Measurements from ENCODE around the gene PLAGL1. TPM values are rescaled to one million over a fixed set of nuclear protein-coding genes. Genes with fewer than 3 reads are reported as not detected.
A peak's percentile ranks its signal among the peaks of the same experiment; 100 is the strongest.

Gene PLAGL1
- total and polyA plus RNA-seq, 2 of the 8 experiments (the other 6 are each of a cell fraction or from before 2014, with no cell fraction given), result 0.94 to 1.1 TPM

GRCh38 chr6:143961886-143962878, 45.9 kb downstream of the PLAGL1 start:
- Histone ChIP-seq H4K91ac (replicated peaks; ENCODE audit: insufficient read length, low read length) (no peak overlapping the region), H3K18ac (ENCODE audit: extremely low read depth, low read length) (no peak overlapping the region), H3K9ac (replicated peaks in 1 of 4; ENCODE audit: extremely low read depth in 1 of 4, low read depth in 3 of 4, low read length in 3 of 4) (no peak overlapping the region), H2BK12ac (ENCODE audit: low read depth, low read length) (peak overlapping the region; percentile 12; the same call in 1 of the 2 replicates), H3K79me1 (ENCODE audit: low read depth, low read length) (no peaks in the 10 kb centered on the region), H3K36me3 (ENCODE audit: control insufficient read depth in 2 of 4, insufficient read depth in 4 of 4, low read length in 3 of 4) (no peaks in the 10 kb centered on the region), H3K27me3 (replicated peaks in 1 of 4; ENCODE audit: control insufficient read depth in 3 of 4, extremely low read depth in 1 of 4, insufficient read depth in 3 of 4, low read length in 3 of 4) (peaks cover 67 to 98% (median 89%) of the 10 kb centered on the region in 4 experiments), H3K23ac (ENCODE audit: insufficient read length) (no peak overlapping the region), H3K4me1 (replicated peaks in 1 of 4; ENCODE audit: control insufficient read depth in 3 of 4, insufficient read depth in 4 of 4, low read length in 3 of 4) (peaks cover 21 to 72% (median 47%) of the 10 kb centered on the region in 4 experiments), H4K20me1 (replicated peaks in 1 of 2; ENCODE audit: control insufficient read depth in 1 of 2, insufficient read depth in 2 of 2, low read length in 2 of 2) (peaks cover 8 to 9% of the 10 kb centered on the region in 2 experiments), H3K27ac (ENCODE audit: low read depth, low read length) (no peak overlapping the region), H2BK120ac (replicated peaks; ENCODE audit: low read depth, low read length) (no peak overlapping the region), H3K4me2 (ENCODE audit: insufficient read depth in 1 of 2, low read depth in 2 of 2, low read length in 2 of 2) (peak overlapping the region in 1 of 2 experiments; percentile 34; a peak in 3 of 4 replicates), H3K14ac (ENCODE audit: insufficient read length) (no peak overlapping the region), H4K5ac (ENCODE audit: insufficient read length, low read depth, low read length) (no peak overlapping the region), H2BK5ac (ENCODE audit: low read depth, low read length) (no peak overlapping the region), H3K4ac (replicated peaks; ENCODE audit: insufficient read length, low read depth, low read length) (no peak overlapping the region), H4K8ac (ENCODE audit: extremely low read depth, insufficient read depth, low read length) (no peak overlapping the region), H2BK20ac (ENCODE audit: low read length) (no peak overlapping the region), H2AK5ac (ENCODE audit: low read depth, low read length) (no peak overlapping the region), H3K56ac (replicated peaks; ENCODE audit: insufficient read length, low read depth, low read length) (no peak overlapping the region), H2BK15ac (ENCODE audit: low read length) (no peak overlapping the region), H3K23me2 (ENCODE audit: low read depth, low read length) (peaks cover 3% of the 10 kb centered on the region; the same call in 1 of the 2 replicates), H2AFZ (ENCODE audit: low read length) (no peak overlapping the region), H3K4me3 (ENCODE audit: extremely low read depth in 1 of 4, insufficient read depth in 2 of 4, low read depth in 3 of 4, low read length in 4 of 4) (peak overlapping the region in 1 of 4 experiments; percentile 33; a peak in 3 of 8 replicates), H3K79me2 (ENCODE audit: control insufficient read depth in 1 of 2, insufficient read depth in 2 of 2, low read length in 2 of 2) (no peaks in the 10 kb centered on the region), H3K9me3 (ENCODE audit: insufficient read depth in 2 of 2, low read depth in 1 of 2, low read length in 1 of 2) (no peaks in the 10 kb centered on the region)
- 8 to 100% methylated on average over 1 to 12 of the region's 12 CpGs for WGBS, 2 experiments (ENCODE audit: extremely low coverage in 1 of 2, insufficient coverage in 1 of 2, insufficient read length in 1 of 2, insufficient replicate concordance in 2 of 2, low coverage in 1 of 2, low lambda C conversion rate in 2 of 2, missing lambda C conversion rate in 1 of 2)
- ChIA-PET CTCF (ENCODE audit: partially characterized antibody) (interaction anchor here (0.6 to 18.3 kb wide), 15 partner anchors 8 to 532 kb away, joined by 3 to 591 read pairs (median 5); no protein-coding TSS in a partner anchor), POLR2A (ENCODE audit: partially characterized antibody) (interaction anchor here (0.6 to 3.7 kb wide), 2 partner anchors 11 kb away, joined by 3 to 19 read pairs; no protein-coding TSS in a partner anchor)
- FAIRE-seq (peak; percentile 19), DNase-seq (ENCODE audit: low read depth in 1 of 2, low spot score in 2 of 2) (no peak)
- TF ChIP-seq KDM5A (IDR thresholded peaks at IDR 0.05; ENCODE audit: low read length), result no peak
- no peak for TF ChIP-seq POLR2A (IDR thresholded peaks at IDR 0.05; ENCODE audit: control extremely low read depth in 1 of 2, low read depth in 2 of 2, low read length in 2 of 2)
- 0 out of 2 replicates have a peak, but pooled peaks have one; percentile 56 for TF ChIP-seq TCF12 (IDR thresholded peaks at IDR 0.05; ENCODE audit: low read depth, low read length)
- TF ChIP-seq BACH1 (IDR thresholded peaks at IDR 0.05; ENCODE audit: low read length), result no peak
- no peak for TF ChIP-seq BRCA1 (IDR thresholded peaks at IDR 0.05; ENCODE audit: low read depth, low read length)
- TF ChIP-seq, protein P1, sequence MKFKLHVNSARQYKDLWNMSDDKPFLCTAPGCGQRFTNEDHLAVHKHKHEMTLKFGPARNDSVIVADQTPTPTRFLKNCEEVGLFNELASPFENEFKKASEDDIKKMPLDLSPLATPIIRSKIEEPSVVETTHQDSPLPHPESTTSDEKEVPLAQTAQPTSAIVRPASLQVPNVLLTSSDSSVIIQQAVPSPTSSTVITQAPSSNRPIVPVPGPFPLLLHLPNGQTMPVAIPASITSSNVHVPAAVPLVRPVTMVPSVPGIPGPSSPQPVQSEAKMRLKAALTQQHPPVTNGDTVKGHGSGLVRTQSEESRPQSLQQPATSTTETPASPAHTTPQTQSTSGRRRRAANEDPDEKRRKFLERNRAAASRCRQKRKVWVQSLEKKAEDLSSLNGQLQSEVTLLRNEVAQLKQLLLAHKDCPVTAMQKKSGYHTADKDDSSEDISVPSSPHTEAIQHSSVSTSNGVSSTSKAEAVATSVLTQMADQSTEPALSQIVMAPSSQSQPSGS (IDR thresholded peaks at IDR 0.05; ENCODE audit: low read length), result no peak
- no peak for TF ChIP-seq ZNF274 (IDR thresholded peaks at IDR 0.05; ENCODE audit: borderline replicate concordance, extremely low read depth, low read length)
- TF ChIP-seq SRF (IDR thresholded peaks at IDR 0.05; ENCODE audit: low read depth, low read length), result no peak
- no peak for TF ChIP-seq HDAC2 (IDR thresholded peaks at IDR 0.05; ENCODE audit: borderline replicate concordance in 1 of 2, low read depth in 2 of 2, low read length in 2 of 2)
